Neural progenitor cell (in vitro differentiated cells): ENCODE measurements around the gene ORAI1. TPM values are rescaled to one million over a fixed set of nuclear protein-coding genes. Genes with fewer than 3 reads are reported as not detected.

Experiments used
- DNase-seq: peaks from one replicate; pipeline ENCODE4 v3.0.0-alpha.2; 2016; ENCODE audit warnings: low spot score
- H2AFZ ChIP-seq: fragments of 200-600 bp; sonication (generic); replicated peaks from 2 replicates; pipeline ENCODE4 v1.6.1; 2016; ENCODE audit warnings: antibody characterized with exemption
- H3F3A ChIP-seq: fragments of 200-600 bp; sonication (generic); 2 replicates; pipeline ENCODE4 v1.6.1; 2016; ENCODE audit warnings: antibody characterized with exemption, low read depth
- H3K27ac ChIP-seq: fragments of 200-600 bp; sonication (generic); 2 replicates; pipeline ENCODE4 v1.5.1; 2016; ENCODE audit warnings: mild to moderate bottlenecking
- H3K27me3 ChIP-seq: fragments of 200-600 bp; sonication (generic); 2 replicates; pipeline ENCODE4 v1.6.1; 2016; ENCODE audit warnings: mild to moderate bottlenecking, moderate library complexity
- H3K36me3 ChIP-seq: fragments of 200-600 bp; sonication (generic); 2 replicates; pipeline ENCODE4 v1.5.1; 2016
- H3K4me1 ChIP-seq: fragments of 200-600 bp; sonication (generic); 2 replicates; pipeline ENCODE4 v1.6.1; 2016; ENCODE audit warnings: mixed run types
- H3K4me2 ChIP-seq: fragments of 200-600 bp; sonication (generic); 2 replicates; pipeline ENCODE4 v1.6.1; 2016
- H3K4me3 ChIP-seq: fragments of 200-600 bp; sonication (generic); 2 replicates; pipeline ENCODE4 v1.5.1; 2016
- H3K79me2 ChIP-seq: fragments of 200-600 bp; sonication (generic); 2 replicates; pipeline ENCODE4 v1.6.1; 2016; ENCODE audit warnings: low read depth
- H3K9ac ChIP-seq: fragments of 200-600 bp; sonication (generic); 2 replicates; pipeline ENCODE4 v1.6.1; 2016
- H3K9me3 ChIP-seq: fragments of 200-600 bp; sonication (generic); 2 replicates; pipeline ENCODE4 v1.5.1; 2016; ENCODE audit warnings: low read depth
- H4K20me1 ChIP-seq: fragments of 200-600 bp; sonication (generic); 2 replicates; pipeline ENCODE4 v1.6.1; 2016; ENCODE audit warnings: low read depth
- H3K27ac Mint-ChIP-seq: 3 replicates; pipeline ENCODE4 v1.8.0; 2021; ENCODE audit warnings: mixed read lengths
- H3K27me3 Mint-ChIP-seq: 2 replicates; pipeline ENCODE4 v1.8.0; 2022; ENCODE audit warnings: low read depth, mild to moderate bottlenecking, inconsistent platforms, moderate library complexity, mixed read lengths; ENCODE audit not compliant: insufficient read depth
- H3K36me3 Mint-ChIP-seq: 3 replicates; pipeline ENCODE4 v1.8.0; 2021; ENCODE audit warnings: mixed read lengths
- H3K4me1 Mint-ChIP-seq: 3 replicates; pipeline ENCODE4 v1.8.0; 2021; ENCODE audit warnings: mixed read lengths
- H3K4me3 Mint-ChIP-seq: 3 replicates; pipeline ENCODE4 v1.8.0; 2021; ENCODE audit warnings: mild to moderate bottlenecking, moderate library complexity, mixed read lengths
- H3K9me3 Mint-ChIP-seq: 3 replicates; pipeline ENCODE4 v1.8.0; 2020; ENCODE audit warnings: mixed read lengths
- EZH2 ChIP-seq: fragments of 200-600 bp; sonication (generic); IDR thresholded peaks from 2 replicates; pipeline ENCODE4 v1.6.1; 2017; ENCODE audit warnings: antibody characterized with exemption, mild to moderate bottlenecking, moderate library complexity
- EZH2phosphoT487 ChIP-seq: fragments of 200-600 bp; sonication (generic); IDR thresholded peaks from 2 replicates; pipeline ENCODE4 v1.6.1; 2017; ENCODE audit warnings: antibody characterized with exemption
- total RNA-seq: library from RNA; depleted of rRNA; stranded (reverse); fragments of >200 nt; gene quantifications from 2 replicates; pipeline ENCODE4 v1.2.3, GENCODE V29; 2015; ENCODE audit warnings: low replicate concordance
- TF ChIP-seq, protein P1 (sequence below): fragments of 200-600 bp; sonication (generic); IDR thresholded peaks from 2 replicates; pipeline ENCODE4 v1.5.1; 2017; ENCODE audit warnings: antibody characterized with exemption, mild to moderate bottlenecking

ORAI1 gene
- 8.0 and 10.6 TPM in 2 replicates for total RNA-seq

DNA sequence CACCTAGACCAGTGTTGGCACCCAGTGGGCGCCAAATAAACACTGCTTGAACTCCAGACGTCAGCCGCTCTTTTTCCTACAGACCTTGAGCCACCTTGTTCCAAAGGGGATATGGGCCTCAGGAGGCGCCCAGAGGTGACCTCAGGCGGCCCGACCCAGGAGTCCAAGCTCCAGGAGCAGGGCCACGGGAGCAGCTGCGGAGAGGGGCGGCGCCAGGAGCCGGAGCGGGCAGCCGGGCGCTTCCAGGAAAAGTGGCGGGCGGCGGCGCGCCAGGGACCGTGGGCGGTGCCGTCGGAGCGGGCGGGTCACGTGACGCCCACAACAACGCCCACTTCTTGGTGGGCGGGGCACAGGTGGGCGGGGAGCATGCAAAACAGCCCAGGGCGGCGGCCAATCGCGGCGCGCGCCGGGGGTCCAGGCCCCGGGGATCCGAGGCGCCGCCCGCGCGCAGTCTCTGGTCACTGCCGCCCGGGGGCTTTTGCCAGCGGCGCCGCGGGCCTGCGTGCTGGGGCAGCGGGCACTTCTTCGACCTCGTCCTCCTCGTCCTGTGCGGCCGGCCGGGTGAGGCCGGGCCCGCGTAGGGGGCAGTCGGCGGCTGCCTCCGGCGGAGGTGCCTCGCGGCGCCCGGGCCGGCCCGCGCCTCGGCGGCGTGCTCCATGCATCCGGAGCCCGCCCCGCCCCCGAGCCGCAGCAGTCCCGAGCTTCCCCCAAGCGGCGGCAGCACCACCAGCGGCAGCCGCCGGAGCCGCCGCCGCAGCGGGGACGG, at the start of gene ORAI1:
ORAI1 (plus strand) TSS at position 444 of the 766 bp plus-strand sequence.
- Histone ChIP-seq H2AFZ (peak within 1 kb of the TSS; percentile 83), H3K79me2 (peaks cover 46% of the 10 kb centered on the region), H3K36me3 (no peaks in the 10 kb centered on the region), H3K27me3 (no peaks in the 10 kb centered on the region), H3K4me3 (peak within 1 kb of the TSS; percentile 95), H3K4me1 (peaks cover 24% of the 10 kb centered on the region), H3K9me3 (no peaks in the 10 kb centered on the region), H3F3A (peaks cover 30% of the 10 kb centered on the region), H3K27ac (peak within 1 kb of the TSS; percentile 70), H3K9ac (peak within 1 kb of the TSS; percentile 47), H3K4me2 (peak within 1 kb of the TSS; percentile 80), H4K20me1 (peaks cover 44% of the 10 kb centered on the region)
- H3K4me3 Mint-ChIP-seq: peak within 1 kb of the TSS; percentile 91
- peaks cover 38% of the 10 kb centered on the region for H3K4me1 Mint-ChIP-seq
- peak; percentile 98 for DNase-seq
- TF ChIP-seq, protein P1, sequence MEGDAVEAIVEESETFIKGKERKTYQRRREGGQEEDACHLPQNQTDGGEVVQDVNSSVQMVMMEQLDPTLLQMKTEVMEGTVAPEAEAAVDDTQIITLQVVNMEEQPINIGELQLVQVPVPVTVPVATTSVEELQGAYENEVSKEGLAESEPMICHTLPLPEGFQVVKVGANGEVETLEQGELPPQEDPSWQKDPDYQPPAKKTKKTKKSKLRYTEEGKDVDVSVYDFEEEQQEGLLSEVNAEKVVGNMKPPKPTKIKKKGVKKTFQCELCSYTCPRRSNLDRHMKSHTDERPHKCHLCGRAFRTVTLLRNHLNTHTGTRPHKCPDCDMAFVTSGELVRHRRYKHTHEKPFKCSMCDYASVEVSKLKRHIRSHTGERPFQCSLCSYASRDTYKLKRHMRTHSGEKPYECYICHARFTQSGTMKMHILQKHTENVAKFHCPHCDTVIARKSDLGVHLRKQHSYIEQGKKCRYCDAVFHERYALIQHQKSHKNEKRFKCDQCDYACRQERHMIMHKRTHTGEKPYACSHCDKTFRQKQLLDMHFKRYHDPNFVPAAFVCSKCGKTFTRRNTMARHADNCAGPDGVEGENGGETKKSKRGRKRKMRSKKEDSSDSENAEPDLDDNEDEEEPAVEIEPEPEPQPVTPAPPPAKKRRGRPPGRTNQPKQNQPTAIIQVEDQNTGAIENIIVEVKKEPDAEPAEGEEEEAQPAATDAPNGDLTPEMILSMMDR: no peak
- TF ChIP-seq EZH2phosphoT487 (no peak), EZH2 (no peak)
- no peaks in the 10 kb centered on the region for H3K9me3 Mint-ChIP-seq
- peaks cover 13% of the 10 kb centered on the region for H3K27me3 Mint-ChIP-seq
- no peak within 1 kb of the TSS for H3K27ac Mint-ChIP-seq
- peaks cover 6% of the 10 kb centered on the region for H3K36me3 Mint-ChIP-seq

DNA sequence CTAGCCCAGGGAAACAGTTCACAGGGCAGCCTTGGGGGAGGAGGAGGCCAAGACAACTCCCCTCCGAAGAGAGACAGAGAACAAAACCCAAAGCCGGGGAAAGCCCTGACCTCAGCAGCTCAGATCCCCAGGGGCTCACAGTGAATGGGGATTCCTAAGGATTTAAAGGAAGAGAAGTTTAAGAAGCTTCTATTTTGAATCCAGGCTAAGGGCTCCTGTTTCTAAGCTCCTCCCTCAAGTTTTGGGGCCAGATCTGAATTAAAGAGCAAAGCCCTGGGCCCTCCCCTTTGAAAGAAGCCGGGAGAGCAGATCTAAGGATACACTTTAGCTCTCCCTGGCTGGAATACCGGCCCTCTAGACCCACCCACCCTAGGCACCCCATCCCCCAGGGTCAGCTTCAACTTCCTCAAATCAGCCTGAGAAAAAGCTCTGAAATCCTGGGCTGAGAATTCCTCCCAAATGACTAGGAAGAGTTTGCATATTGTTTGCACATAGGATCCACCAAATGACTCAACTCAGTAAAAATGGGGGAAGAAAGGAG, 49.4 kb upstream of the ORAI1 start:
- H3K79me2 ChIP-seq: peaks cover 94% of the 10 kb centered on the region
- Mint-ChIP-seq H3K27ac (peak overlapping the region; percentile 100), H3K27me3 (peaks cover 7% of the 10 kb centered on the region), H3K4me3 (peak overlapping the region; percentile 87), H3K36me3 (peaks cover 14% of the 10 kb centered on the region), H3K9me3 (no peaks in the 10 kb centered on the region), H3K4me1 (peaks cover 49% of the 10 kb centered on the region)
- no peak overlapping the region for H2AFZ ChIP-seq
- peaks cover 31% of the 10 kb centered on the region for H4K20me1 ChIP-seq
- H3K27me3 ChIP-seq: no peaks in the 10 kb centered on the region
- H3K4me1 ChIP-seq: peaks cover 30% of the 10 kb centered on the region
- peak overlapping the region; percentile 94 for H3K4me3 ChIP-seq
- H3K9me3 ChIP-seq: no peaks in the 10 kb centered on the region
- H3K27ac ChIP-seq: peak overlapping the region; percentile 97
- H3K36me3 ChIP-seq: peaks cover 4% of the 10 kb centered on the region
- peaks cover 67% of the 10 kb centered on the region for H3F3A ChIP-seq
- TF ChIP-seq, protein P1: no peak
- TF ChIP-seq EZH2: no peak
- TF ChIP-seq EZH2phosphoT487: no peak
- DNase-seq: peak; percentile 95
- H3K9ac ChIP-seq: peak overlapping the region; percentile 82
- peak overlapping the region; percentile 99 for H3K4me2 ChIP-seq

DNA sequence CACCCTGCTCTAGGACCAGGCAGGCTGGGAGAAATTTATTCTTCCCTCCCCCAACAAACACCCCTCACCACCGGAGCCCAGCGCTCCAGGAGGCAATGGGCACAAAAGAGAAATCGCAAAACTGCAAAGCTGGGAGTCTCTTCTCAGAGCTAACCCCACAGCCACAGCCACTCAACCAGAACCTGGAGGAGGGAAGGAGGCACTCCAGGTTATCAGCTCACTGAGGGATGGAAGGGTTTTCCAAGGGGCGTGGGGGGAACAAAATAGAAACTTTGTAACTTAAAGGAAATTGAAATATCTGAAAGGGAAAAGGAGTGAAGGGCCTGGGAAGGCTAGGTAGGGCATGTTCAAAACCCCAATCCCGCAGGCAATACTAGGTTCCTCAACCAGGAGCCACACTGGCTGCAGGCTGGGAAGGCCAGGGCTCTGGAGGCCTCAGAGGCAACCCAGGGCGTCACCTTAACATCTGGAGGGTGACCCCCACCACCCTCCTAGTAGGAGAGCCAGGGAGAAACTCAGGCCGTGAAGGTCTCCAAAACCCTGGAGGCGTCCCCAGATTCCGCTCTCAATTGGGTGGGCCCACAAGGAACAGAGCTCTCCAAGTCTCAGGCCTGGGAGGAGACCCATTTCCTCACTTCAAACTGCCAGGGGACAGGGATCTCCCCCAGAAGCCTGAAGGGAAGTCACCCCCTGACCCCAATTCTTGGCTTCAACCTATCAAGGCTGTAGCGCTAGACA, 48.7 kb upstream of the ORAI1 start:
- Mint-ChIP-seq H3K4me3 (peak overlapping the region; percentile 87), H3K36me3 (peaks cover 8% of the 10 kb centered on the region), H3K27ac (peak overlapping the region; percentile 100), H3K4me1 (peaks cover 50% of the 10 kb centered on the region), H3K9me3 (no peaks in the 10 kb centered on the region), H3K27me3 (peaks cover 7% of the 10 kb centered on the region)
- Histone ChIP-seq H3K36me3 (peaks cover 4% of the 10 kb centered on the region), H3K27ac (peak overlapping the region; percentile 97), H3K4me1 (peaks cover 34% of the 10 kb centered on the region), H3F3A (peaks cover 73% of the 10 kb centered on the region), H3K9ac (peak overlapping the region; percentile 82), H3K4me3 (peak overlapping the region; percentile 94), H4K20me1 (peaks cover 31% of the 10 kb centered on the region), H3K4me2 (peak overlapping the region; percentile 99), H3K27me3 (no peaks in the 10 kb centered on the region), H2AFZ (no peak overlapping the region), H3K79me2 (peaks cover 94% of the 10 kb centered on the region), H3K9me3 (no peaks in the 10 kb centered on the region)
- TF ChIP-seq EZH2 (no peak), EZH2phosphoT487 (no peak)
- TF ChIP-seq, protein P1: no peak
- peak; percentile 69 for DNase-seq
